Activated naive CD8-positive, alpha-beta T cell treated with anti-CD3 and anti-CD28 coated beads, Interleukin-2, amount 50 U/mL, for 24 hours (primary cell): ENCODE results near the gene KLHL9.

Source experiments
- ATAC-seq: fragments of 150-1000 bp; cut with Tn5 transposase; one replicate; pipeline ENCODE4 v1.10.0; 2021
- DNase-seq: peaks from one replicate; pipeline ENCODE4 v3.0.0; 2021
- H3K27ac Mint-ChIP-seq: one replicate; pipeline ENCODE4 v1.8.0; 2021; ENCODE audit warnings: mild to moderate bottlenecking, mixed read lengths
- H3K27me3 Mint-ChIP-seq: one replicate; pipeline ENCODE4 v1.8.0; 2021; ENCODE audit warnings: mixed read lengths
- H3K36me3 Mint-ChIP-seq: one replicate; pipeline ENCODE4 v1.8.0; 2021; ENCODE audit warnings: low read depth, mixed read lengths
- H3K4me1 Mint-ChIP-seq: one replicate; pipeline ENCODE4 v1.8.0; 2021; ENCODE audit warnings: mixed read lengths
- H3K4me3 Mint-ChIP-seq: one replicate; pipeline ENCODE4 v1.8.0; 2021; ENCODE audit warnings: mild to moderate bottlenecking, moderate library complexity, mixed read lengths
- H3K9me3 Mint-ChIP-seq: one replicate; pipeline ENCODE4 v1.8.0; 2021; ENCODE audit warnings: mixed read lengths

Gene KLHL9

DNA sequence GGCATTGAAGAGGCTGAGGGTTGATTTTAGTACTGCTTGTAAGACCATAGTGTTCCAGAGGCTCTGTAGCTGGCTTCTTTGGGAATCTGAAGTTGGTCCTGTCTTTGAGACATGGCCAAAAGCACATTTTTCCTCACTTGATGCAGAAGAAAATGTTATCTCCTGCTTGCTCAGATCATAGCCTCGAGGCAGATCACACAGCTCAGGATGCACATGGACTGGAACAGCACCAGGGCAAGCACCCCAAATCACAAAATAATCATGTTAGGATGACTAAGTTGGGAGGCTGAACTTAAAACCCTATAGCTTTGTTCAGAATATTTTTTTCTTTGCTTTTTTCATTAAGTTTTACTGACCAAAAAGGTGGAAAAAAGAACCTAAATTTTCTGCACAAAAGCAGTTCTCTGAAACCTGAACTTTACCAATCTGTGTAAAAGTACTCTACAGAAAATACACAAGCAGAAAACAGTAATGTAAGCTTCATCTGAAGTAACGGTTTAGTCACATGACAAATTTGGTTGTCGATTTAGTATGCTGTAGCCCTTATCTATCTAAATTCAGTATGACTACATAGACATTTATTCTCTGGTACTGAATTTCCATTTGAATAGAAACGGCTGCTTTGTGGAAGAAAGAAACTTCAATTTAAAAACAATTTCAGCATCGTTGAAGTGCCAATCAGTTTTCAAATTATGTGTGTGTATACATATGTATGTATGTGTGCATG is 3.4 kb downstream of the KLHL9 start:
- no peaks in the 10 kb centered on the region for H3K27me3 Mint-ChIP-seq
- no peaks in the 10 kb centered on the region for H3K9me3 Mint-ChIP-seq
- peak overlapping the region; percentile 94 for H3K4me3 Mint-ChIP-seq
- DNase-seq (no peak), ATAC-seq (no peak)
- no peak overlapping the region for H3K27ac Mint-ChIP-seq
- H3K36me3 Mint-ChIP-seq = peaks cover 29% of the 10 kb centered on the region
- H3K4me1 Mint-ChIP-seq = peaks cover 82% of the 10 kb centered on the region

DNA sequence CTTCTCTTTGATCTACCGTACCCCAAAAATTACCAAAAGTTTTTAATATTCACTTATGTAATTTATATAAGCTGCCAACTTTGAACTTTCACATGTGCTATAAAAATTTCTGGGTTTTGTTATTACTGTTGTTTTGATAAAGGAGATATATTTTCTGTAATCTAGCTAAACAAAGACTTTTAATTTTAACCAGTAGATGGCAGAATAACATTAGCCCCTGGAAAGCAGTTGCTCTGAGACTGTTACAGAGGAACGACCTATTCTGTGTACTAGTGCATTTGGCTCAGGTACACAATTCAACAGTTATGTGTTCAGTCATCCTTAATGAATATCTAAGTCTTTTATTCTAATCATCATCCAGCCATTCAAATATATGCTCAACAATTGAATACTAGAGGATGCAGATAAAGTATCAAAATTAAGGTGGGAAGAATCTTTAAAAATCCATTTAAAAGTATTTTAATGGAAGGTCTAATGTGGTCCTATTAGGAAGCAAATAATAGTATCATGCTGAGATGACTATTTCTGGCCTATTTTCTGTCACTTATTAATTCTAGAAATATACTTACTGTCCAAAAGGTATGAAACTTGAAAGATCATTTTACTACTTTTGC is 8.6 kb downstream of the KLHL9 start:
- Mint-ChIP-seq H3K27ac (no peak overlapping the region), H3K4me3 (no peak overlapping the region), H3K27me3 (no peaks in the 10 kb centered on the region), H3K9me3 (no peaks in the 10 kb centered on the region), H3K36me3 (peaks cover 14% of the 10 kb centered on the region), H3K4me1 (peaks cover 45% of the 10 kb centered on the region)
- peak; percentile 75 for ATAC-seq
- no peak for DNase-seq

DNA sequence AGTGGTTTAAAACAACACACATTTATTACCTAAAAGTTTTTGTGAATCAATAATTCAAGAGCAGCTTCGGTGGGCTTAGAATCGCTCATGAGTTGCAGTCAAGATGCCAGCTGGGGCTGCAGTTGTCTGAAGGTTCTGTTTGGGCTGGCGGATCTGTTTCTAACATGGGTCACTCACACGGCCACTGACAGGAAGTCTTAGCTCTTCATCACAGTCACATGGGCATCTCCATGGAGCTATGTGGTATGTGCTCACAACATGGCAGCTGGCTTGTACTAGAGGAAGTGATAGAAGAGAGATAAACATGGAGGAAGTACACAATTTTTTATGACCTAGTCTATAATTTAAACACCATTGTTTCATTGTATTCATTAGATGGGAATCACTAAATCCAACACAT is 11.2 kb downstream of the KLHL9 start:
- peak overlapping the region; percentile 4 for H3K27ac Mint-ChIP-seq
- DNase-seq (no peak), ATAC-seq (no peak)
- H3K36me3 Mint-ChIP-seq = peaks cover 13% of the 10 kb centered on the region
- H3K9me3 Mint-ChIP-seq = no peaks in the 10 kb centered on the region
- no peaks in the 10 kb centered on the region for H3K27me3 Mint-ChIP-seq
- H3K4me3 Mint-ChIP-seq = no peak overlapping the region
- peaks cover 26% of the 10 kb centered on the region for H3K4me1 Mint-ChIP-seq

DNA sequence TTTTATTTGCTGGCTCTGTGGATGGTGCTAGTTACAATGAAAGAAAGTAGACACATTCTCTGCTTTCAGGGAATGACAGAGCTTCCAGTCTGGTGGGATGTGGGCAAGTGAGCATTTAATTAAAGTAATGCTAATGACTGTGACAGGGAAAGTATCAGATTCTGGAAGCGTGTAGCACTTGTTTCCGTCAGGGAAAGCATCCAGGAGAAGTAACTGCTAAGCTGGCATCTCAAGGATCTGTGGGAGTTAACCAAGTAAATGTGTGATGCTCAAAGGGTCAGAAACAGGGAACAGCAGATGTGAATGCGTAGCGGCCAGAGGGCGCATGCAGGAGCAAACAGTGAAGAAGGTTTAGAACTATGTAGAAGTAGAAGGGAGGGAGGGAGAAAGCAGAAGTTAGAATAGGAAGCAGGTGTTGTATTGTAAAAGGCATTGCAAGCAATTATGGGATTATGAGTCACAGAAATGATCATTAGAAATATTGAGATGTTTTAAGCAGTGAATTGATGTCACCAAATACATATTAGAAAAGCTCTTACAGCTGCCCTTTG is 12.2 kb downstream of the KLHL9 start:
- no peak overlapping the region for H3K4me3 Mint-ChIP-seq
- DNase-seq = no peak
- H3K4me1 Mint-ChIP-seq = peaks cover 22% of the 10 kb centered on the region
- H3K27me3 Mint-ChIP-seq = no peaks in the 10 kb centered on the region
- H3K36me3 Mint-ChIP-seq = peaks cover 13% of the 10 kb centered on the region
- H3K27ac Mint-ChIP-seq = no peak overlapping the region
- ATAC-seq = no peak
- no peaks in the 10 kb centered on the region for H3K9me3 Mint-ChIP-seq

DNA sequence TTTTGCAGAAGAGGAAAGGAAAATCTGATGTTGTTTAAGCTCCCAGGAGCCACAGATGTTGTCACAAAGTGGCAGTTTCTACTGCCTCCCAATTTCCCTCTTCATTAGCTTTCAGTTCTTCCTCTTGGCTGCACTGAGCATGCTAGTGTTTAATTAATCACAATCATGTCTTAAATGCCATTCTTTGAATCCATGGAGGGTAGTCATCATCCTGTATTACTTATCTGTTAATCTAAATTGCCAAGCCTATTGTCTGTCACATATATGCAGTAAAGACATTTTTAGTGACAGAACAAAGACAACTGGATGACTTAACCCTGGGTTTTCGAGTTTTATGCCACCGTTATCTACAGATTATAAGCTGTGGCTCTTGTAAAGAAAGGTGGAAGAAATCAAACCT is 14.7 kb downstream of the KLHL9 start:
- ATAC-seq (peak; percentile 52), DNase-seq (no peak)
- H3K36me3 Mint-ChIP-seq = peaks cover 7% of the 10 kb centered on the region
- no peak overlapping the region for H3K4me3 Mint-ChIP-seq
- H3K4me1 Mint-ChIP-seq = peaks cover 7% of the 10 kb centered on the region
- H3K27me3 Mint-ChIP-seq = no peaks in the 10 kb centered on the region
- no peak overlapping the region for H3K27ac Mint-ChIP-seq
- no peaks in the 10 kb centered on the region for H3K9me3 Mint-ChIP-seq

DNA sequence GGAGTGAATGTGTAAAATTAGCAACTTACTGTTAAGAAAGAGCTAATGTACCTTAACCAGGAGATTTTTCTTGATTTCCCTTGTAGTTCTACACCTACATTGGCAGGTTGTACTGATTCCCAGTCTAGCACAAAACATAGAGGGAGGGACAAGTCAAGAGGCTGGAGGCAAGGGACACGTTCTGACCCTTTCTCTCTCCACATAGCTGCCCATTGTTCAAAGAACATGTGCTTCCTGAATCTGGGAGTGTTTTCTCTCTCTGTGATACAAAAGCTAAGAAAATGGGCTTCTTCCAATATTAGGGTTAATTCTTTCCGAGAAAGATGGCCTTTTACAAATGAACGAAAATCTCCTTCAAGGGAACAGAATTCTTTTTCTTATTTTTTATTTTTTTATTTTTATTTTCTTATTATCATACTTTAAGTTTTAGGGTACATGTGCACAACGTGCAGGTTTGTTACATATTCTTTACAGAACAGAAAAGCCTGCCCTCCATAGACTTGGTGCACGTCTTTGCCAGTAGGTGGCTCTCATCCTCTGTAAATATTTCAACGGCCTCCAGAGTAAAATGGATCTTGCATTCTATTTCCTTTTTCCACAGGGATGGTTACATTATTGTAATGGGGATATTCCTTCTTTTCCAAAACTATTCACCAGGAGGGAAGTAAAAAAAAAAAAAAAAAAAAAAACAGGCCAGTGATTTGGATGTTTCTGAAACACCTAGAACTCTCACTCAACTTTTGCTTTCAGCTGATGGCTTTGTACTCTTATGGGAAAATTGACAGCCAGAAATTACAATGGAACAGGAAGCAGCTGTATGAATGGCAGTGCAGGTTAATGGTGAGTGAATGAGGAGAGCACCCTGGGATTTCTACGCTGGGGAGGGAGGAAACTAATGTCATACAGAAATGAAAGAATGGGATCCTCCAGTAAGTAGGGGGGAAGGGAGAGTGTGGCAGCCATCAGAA is 17.0 kb downstream of the KLHL9 start:
- ATAC-seq (peak; percentile 49), DNase-seq (peak; percentile 23)
- Mint-ChIP-seq H3K36me3 (peaks cover 4% of the 10 kb centered on the region), H3K27me3 (no peaks in the 10 kb centered on the region), H3K4me3 (no peak overlapping the region), H3K27ac (no peak overlapping the region), H3K9me3 (no peaks in the 10 kb centered on the region), H3K4me1 (peaks cover 5% of the 10 kb centered on the region)

DNA sequence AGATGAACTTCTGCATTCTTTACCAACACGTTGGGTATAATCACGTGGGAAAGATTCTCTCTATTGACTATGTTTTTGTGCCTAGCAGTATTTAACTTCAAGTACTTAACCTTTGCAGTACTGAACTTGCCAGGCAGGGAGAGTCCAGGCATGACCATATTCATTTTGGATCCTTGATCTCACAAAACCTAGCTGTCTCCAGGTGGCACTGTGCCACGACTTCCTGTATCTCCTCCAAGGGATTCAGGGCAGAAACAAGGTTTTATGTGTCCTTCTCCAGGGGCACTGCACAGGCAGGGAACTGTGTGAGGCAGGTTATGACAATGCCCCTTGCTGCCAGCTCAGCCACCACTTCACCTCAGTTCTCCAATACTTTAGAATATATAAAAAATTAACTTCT is 18.3 kb downstream of the KLHL9 start:
- no peak for DNase-seq
- no peak overlapping the region for H3K27ac Mint-ChIP-seq
- H3K9me3 Mint-ChIP-seq = no peaks in the 10 kb centered on the region
- H3K4me3 Mint-ChIP-seq = no peak overlapping the region
- ATAC-seq = no peak
- peaks cover 5% of the 10 kb centered on the region for H3K4me1 Mint-ChIP-seq
- peaks cover 4% of the 10 kb centered on the region for H3K36me3 Mint-ChIP-seq
- H3K27me3 Mint-ChIP-seq = no peaks in the 10 kb centered on the region

DNA sequence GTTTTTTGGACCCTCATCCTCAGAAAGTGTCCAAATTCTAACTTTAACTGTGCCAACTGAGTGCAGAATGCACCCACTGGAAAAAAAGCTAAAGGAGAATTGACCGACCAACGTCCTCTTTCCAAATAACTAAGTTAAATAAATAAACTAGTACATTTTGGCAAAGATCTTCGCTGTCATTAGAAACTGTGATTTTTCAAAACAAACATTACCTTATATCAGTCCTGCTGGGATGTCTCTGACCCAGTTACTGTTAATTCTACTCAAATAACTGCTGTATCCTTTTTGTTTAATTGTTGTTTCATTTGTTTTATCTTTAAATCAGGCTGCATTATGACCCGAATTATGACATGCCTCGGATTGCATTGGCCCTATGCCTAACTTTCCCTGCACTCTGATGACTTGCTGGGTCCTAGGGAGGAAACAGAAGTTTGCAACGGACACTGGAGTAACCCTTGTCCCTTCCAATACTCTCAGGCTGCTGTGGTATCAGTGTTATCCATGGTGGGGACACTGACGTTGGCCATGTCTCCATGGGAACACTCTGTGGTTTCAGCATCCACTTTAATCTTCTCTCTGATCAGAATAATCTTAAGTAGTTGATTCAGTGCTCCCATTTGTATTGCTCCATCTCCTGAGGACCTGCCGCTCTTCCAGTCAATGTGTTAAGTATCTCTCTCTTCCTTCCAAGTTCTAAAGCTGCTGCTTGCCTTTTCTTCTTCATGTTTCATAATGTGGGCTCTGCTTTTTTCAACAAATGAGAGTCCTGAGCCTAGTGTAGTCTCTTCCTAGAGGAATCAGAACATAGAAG is 19.0 kb downstream of the KLHL9 start:
- no peaks in the 10 kb centered on the region for H3K9me3 Mint-ChIP-seq
- H3K27me3 Mint-ChIP-seq = no peaks in the 10 kb centered on the region
- H3K4me3 Mint-ChIP-seq = no peak overlapping the region
- ATAC-seq (no peak), DNase-seq (no peak)
- H3K4me1 Mint-ChIP-seq = peaks cover 5% of the 10 kb centered on the region
- H3K27ac Mint-ChIP-seq = no peak overlapping the region
- peaks cover 4% of the 10 kb centered on the region for H3K36me3 Mint-ChIP-seq

DNA sequence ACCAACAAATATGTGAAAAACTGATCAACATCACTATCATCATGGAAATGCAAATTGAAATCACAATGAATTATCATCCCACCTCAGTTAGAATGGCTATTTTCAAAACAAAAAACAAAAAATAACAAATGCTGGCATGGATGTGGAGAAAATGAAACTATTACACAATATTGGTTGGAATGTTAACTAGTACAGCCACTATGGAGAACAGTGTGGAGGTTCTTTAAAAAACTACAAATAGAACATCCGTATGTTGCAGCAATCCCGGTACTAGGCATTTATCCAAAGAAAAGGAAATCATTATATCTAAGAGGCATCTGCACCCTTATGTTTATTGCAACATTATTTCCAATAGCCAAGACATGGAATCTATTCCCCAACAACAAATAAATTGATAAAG is 21.1 kb downstream of the KLHL9 start:
- ATAC-seq = no peak
- DNase-seq = no peak
- no peaks in the 10 kb centered on the region for H3K9me3 Mint-ChIP-seq
- no peaks in the 10 kb centered on the region for H3K36me3 Mint-ChIP-seq
- no peaks in the 10 kb centered on the region for H3K27me3 Mint-ChIP-seq
- H3K4me1 Mint-ChIP-seq = peaks cover 3% of the 10 kb centered on the region
- no peak overlapping the region for H3K27ac Mint-ChIP-seq
- no peak overlapping the region for H3K4me3 Mint-ChIP-seq

DNA sequence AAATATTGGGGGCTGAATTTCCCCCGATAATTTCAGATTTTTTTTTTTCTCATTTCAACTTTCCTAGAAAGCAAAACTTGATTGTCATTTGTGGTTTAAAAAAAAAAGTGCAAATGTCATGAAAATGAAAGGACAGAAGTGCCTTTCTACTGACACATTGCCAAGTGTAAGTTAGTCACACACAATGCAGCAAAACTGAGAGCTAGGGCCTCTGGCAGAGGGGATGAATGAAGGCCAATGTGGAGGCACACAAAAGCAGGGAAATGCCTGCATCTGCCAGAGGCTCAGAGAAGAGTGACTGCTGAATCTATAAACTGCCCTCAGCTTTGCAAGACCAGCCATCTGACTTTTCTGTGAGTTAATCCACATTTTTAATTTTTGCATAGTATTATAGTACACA is 23.3 kb downstream of the KLHL9 start:
- Mint-ChIP-seq H3K9me3 (no peaks in the 10 kb centered on the region), H3K27ac (no peak overlapping the region), H3K4me1 (no peaks in the 10 kb centered on the region), H3K4me3 (no peak overlapping the region), H3K36me3 (no peaks in the 10 kb centered on the region), H3K27me3 (no peaks in the 10 kb centered on the region)
- ATAC-seq = no peak
- DNase-seq = no peak

DNA sequence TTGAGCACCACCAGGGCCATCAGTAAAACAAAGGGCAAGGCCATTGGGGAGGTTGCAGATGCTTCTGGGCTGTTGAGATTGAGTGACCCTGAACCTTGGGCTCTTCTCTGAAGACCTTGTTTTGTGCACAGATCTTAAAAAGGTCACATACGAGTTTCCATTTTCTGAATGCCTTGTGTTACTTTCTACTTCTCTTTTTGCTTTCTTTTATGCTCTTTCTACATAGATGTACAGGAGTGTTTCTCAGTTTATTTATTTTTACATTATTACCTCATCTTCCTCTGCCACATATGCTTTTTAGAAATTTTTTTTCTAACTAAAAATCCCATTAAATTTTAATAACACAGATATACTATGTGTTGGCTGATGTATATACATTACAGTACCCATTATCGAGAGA is 30.0 kb downstream of the KLHL9 start, which contains the start of gene IFNA5:
TSS of gene IFNA5 (minus strand) at position 101 of the 400 bp plus-strand sequence. CDS start at position 44, 57 bp downstream.
- Mint-ChIP-seq H3K4me3 (no peak within 1 kb of the TSS), H3K27ac (no peak within 1 kb of the TSS), H3K9me3 (no peaks in the 10 kb centered on the region), H3K36me3 (no peaks in the 10 kb centered on the region), H3K27me3 (peaks cover 27% of the 10 kb centered on the region), H3K4me1 (no peaks in the 10 kb centered on the region)
- ATAC-seq = no peak
- DNase-seq = no peak

DNA sequence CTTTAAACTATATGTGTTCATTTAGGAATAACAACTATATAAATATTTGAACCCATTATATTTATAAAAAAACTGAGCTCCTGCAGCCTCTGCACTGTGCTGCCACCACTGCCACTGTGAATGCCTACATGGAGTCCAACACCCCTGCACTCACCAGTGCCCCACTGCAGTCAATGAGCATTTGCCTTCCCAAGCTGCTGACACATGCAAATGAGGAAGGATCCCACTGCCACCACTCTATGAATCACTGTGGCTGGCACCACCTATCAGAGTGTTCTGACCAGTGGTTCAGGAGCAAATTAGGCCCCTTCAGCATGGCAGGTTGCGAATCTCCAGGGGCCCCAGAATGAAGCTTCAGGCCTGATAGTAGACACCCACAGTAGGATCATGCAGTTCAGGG is 39.2 kb downstream of the KLHL9 start:
- ATAC-seq = peak; percentile 26
- Mint-ChIP-seq H3K36me3 (no peaks in the 10 kb centered on the region), H3K4me3 (no peak overlapping the region), H3K9me3 (no peaks in the 10 kb centered on the region), H3K27ac (no peak overlapping the region), H3K4me1 (peaks cover 13% of the 10 kb centered on the region), H3K27me3 (peaks cover 15% of the 10 kb centered on the region)
- no peak for DNase-seq

DNA sequence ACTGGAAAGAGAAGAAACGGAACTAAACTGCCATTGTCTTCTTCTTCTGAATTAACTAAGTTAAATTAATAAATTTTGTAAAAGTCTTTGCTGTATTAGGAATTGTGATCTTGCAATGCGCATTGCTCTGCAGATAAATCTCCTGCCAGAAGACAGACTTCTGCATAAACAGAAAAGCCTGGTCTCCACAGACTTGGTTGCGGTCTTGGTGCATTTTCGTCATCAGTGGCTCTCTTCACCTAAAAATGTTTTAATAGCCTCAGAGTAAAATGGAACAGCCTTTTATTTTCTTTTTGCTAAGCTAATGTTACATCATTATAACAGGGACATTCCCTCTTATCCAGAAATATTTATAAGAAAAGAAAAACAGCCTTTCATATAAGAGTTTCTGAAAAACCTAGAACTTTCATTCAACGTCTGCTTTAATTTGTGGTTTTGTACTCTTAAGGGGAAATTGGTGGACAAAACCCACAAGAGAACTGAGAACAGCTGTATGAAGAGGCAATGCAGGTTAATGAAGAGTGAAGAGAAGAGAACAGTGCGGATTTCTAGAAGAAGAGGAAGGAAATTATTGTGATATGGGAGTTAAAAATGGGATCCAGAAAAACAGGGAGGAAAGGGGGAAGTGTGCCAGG is 40.2 kb downstream of the KLHL9 start:
- peaks cover 11% of the 10 kb centered on the region for H3K27me3 Mint-ChIP-seq
- peak overlapping the region; percentile 8 for H3K27ac Mint-ChIP-seq
- ATAC-seq (no peak), DNase-seq (no peak)
- no peaks in the 10 kb centered on the region for H3K36me3 Mint-ChIP-seq
- H3K9me3 Mint-ChIP-seq = no peaks in the 10 kb centered on the region
- H3K4me3 Mint-ChIP-seq = no peak overlapping the region
- H3K4me1 Mint-ChIP-seq = peaks cover 13% of the 10 kb centered on the region
